ENCODE data around the gene MBD4. TPM values are rescaled to one million over a fixed set of nuclear protein-coding genes. Genes with fewer than 3 reads are reported as not detected.

Gene MBD4
- total and polyA plus RNA-seq, 2 experiments from 2014 or later: 33.9 to 59.3 TPM

- DNase-seq (ENCODE audit: low spot score) (no peak), ATAC-seq (no peak)
- H3K4me3 Mint-ChIP-seq: no peak overlapping the region
- Histone ChIP-seq H2AFZ (no peak overlapping the region), H3K27ac (ENCODE audit: low read depth) (no peak overlapping the region), H3K4me2 (no peak overlapping the region), H3K4me1 (ENCODE audit: insufficient read depth) (no peaks in the 10 kb centered on the region), H4K20me1 (replicated peaks; ENCODE audit: insufficient read depth) (peaks cover 5% of the 10 kb centered on the region; the same call in 1 of the 2 replicates), H3F3A (replicated peaks; ENCODE audit: low read depth) (no peaks in the 10 kb centered on the region), H3K79me2 (replicated peaks; ENCODE audit: insufficient read depth) (no peaks in the 10 kb centered on the region), H3K4me3 (no peak overlapping the region), H3K9me2 (ENCODE audit: insufficient read depth) (no peaks in the 10 kb centered on the region), H3K27me3 (ENCODE audit: insufficient read depth) (no peaks in the 10 kb centered on the region), H3K36me3 (ENCODE audit: insufficient read depth) (peaks cover 9% of the 10 kb centered on the region)
- no peaks in the 10 kb centered on the region; the same call in 2 of the 3 replicates for H3K36me3 Mint-ChIP-seq (ENCODE audit: low read depth)
- H3K27me3 Mint-ChIP-seq (ENCODE audit: insufficient read depth, low read depth, poor library complexity): no peaks in the 10 kb centered on the region
- TF ChIP-seq JUNB (IDR thresholded peaks at IDR 0.05; ENCODE audit: unreplicated experiment): no peak
- TF ChIP-seq REST (IDR thresholded peaks at IDR 0.05; ENCODE audit: unreplicated experiment): no peak
- no peak for TF ChIP-seq CTCF (conservative IDR thresholded peaks at IDR 0.05; ENCODE audit: low read depth in 2 of 2)
- no peak for TF ChIP-seq POLR2AphosphoS5 (IDR thresholded peaks at IDR 0.05; ENCODE audit: low read depth)
- no peak for TF ChIP-seq STAT1 (IDR thresholded peaks at IDR 0.05; ENCODE audit: unreplicated experiment)
- no peak for TF ChIP-seq EZH2phosphoT487 (IDR thresholded peaks at IDR 0.05; ENCODE audit: unreplicated experiment)
- TF ChIP-seq ZNF114 (CRISPR knock-in tag; IDR thresholded peaks at IDR 0.05): no peak
- no peaks in the 10 kb centered on the region for H3K4me1 Mint-ChIP-seq
- H3K27ac Mint-ChIP-seq: no peak overlapping the region
- no peaks in the 10 kb centered on the region for H3K9me3 Mint-ChIP-seq
Observed at GRCh38 chr3:129461022-129461421, 21.3 kb upstream of the MBD4 start.

GRCh38 chr3:129460572-129460971 lies 20.8 kb upstream of the MBD4 start:
- no peak overlapping the region for H3K27ac ChIP-seq (ENCODE audit: low read depth)
- no peak overlapping the region for H3K4me3 ChIP-seq
- H3K27me3 ChIP-seq (ENCODE audit: insufficient read depth): no peaks in the 10 kb centered on the region
- Mint-ChIP-seq H3K4me1 (no peaks in the 10 kb centered on the region), H3K27ac (no peak overlapping the region), H3K9me3 (no peaks in the 10 kb centered on the region), H3K27me3 (ENCODE audit: insufficient read depth, low read depth, poor library complexity) (no peaks in the 10 kb centered on the region), H3K4me3 (no peak overlapping the region), H3K36me3 (ENCODE audit: low read depth) (peaks cover 3% of the 10 kb centered on the region; the same call in 1 of the 3 replicates)
- peaks cover 9% of the 10 kb centered on the region for H3K36me3 ChIP-seq (ENCODE audit: insufficient read depth)
- no peak for DNase-seq (ENCODE audit: low spot score)
- H3K4me2 ChIP-seq: no peak overlapping the region
- no peaks in the 10 kb centered on the region for H3K9me2 ChIP-seq (ENCODE audit: insufficient read depth)
- H3K79me2 ChIP-seq (replicated peaks; ENCODE audit: insufficient read depth): no peaks in the 10 kb centered on the region
- no peaks in the 10 kb centered on the region for H3K4me1 ChIP-seq (ENCODE audit: insufficient read depth)
- ATAC-seq: no peak
- peaks cover 5% of the 10 kb centered on the region; the same call in 1 of the 2 replicates for H4K20me1 ChIP-seq (replicated peaks; ENCODE audit: insufficient read depth)
- H2AFZ ChIP-seq: no peak overlapping the region
- H3F3A ChIP-seq (replicated peaks; ENCODE audit: low read depth): no peaks in the 10 kb centered on the region
- TF ChIP-seq CREB1 (CRISPR knock-in tag; IDR thresholded peaks at IDR 0.05; ENCODE audit: low read depth): no peak
- TF ChIP-seq STAT1 (IDR thresholded peaks at IDR 0.05; ENCODE audit: unreplicated experiment): no peak
- no peak for TF ChIP-seq NANOG (IDR thresholded peaks at IDR 0.05; ENCODE audit: borderline replicate concordance)
- no peak for TF ChIP-seq CTCF (conservative IDR thresholded peaks at IDR 0.05; ENCODE audit: low read depth in 2 of 2)
- TF ChIP-seq, protein P1, sequence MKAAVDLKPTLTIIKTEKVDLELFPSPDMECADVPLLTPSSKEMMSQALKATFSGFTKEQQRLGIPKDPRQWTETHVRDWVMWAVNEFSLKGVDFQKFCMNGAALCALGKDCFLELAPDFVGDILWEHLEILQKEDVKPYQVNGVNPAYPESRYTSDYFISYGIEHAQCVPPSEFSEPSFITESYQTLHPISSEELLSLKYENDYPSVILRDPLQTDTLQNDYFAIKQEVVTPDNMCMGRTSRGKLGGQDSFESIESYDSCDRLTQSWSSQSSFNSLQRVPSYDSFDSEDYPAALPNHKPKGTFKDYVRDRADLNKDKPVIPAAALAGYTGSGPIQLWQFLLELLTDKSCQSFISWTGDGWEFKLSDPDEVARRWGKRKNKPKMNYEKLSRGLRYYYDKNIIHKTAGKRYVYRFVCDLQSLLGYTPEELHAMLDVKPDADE (IDR thresholded peaks at IDR 0.05): no peak
- TF ChIP-seq JUNB (IDR thresholded peaks at IDR 0.05; ENCODE audit: unreplicated experiment): no peak
- TF ChIP-seq ZNF114 (CRISPR knock-in tag; IDR thresholded peaks at IDR 0.05): no peak
- TF ChIP-seq EZH2 (IDR thresholded peaks at IDR 0.05; ENCODE audit: low read depth, unreplicated experiment): no peak
- TF ChIP-seq EZH2phosphoT487 (IDR thresholded peaks at IDR 0.05; ENCODE audit: unreplicated experiment): no peak
- no peak for TF ChIP-seq POLR2AphosphoS5 (IDR thresholded peaks at IDR 0.05; ENCODE audit: low read depth)
